ENCODE measurements around the gene DCP1A.

DNA sequence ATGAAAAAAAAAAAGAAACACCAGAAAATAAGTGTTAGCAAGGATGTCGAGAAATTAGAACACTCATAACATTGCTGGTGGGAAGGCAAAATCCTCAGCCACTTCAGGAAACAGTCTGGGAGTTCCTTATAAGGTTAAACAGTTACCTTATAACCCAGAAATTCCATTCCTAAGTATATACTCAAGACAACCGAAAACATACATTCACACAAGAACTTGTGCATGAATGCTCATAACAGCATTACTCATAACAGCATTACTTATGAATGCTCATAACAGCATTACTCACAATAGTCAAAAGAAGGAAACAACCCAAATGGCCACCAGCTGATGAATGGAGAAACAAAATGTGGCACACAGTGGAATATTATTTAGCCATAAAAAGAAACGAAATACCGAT lies 34.8 kb upstream of the DCP1A start:
- TF ChIP-seq, protein P1, sequence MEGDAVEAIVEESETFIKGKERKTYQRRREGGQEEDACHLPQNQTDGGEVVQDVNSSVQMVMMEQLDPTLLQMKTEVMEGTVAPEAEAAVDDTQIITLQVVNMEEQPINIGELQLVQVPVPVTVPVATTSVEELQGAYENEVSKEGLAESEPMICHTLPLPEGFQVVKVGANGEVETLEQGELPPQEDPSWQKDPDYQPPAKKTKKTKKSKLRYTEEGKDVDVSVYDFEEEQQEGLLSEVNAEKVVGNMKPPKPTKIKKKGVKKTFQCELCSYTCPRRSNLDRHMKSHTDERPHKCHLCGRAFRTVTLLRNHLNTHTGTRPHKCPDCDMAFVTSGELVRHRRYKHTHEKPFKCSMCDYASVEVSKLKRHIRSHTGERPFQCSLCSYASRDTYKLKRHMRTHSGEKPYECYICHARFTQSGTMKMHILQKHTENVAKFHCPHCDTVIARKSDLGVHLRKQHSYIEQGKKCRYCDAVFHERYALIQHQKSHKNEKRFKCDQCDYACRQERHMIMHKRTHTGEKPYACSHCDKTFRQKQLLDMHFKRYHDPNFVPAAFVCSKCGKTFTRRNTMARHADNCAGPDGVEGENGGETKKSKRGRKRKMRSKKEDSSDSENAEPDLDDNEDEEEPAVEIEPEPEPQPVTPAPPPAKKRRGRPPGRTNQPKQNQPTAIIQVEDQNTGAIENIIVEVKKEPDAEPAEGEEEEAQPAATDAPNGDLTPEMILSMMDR (IDR thresholded peaks at IDR 0.05), result no peak
- TF ChIP-seq POLR2A (IDR thresholded peaks at IDR 0.05), result no peak
